ENCODE results near the gene TRAPPC12.

Gene TRAPPC12

DNA sequence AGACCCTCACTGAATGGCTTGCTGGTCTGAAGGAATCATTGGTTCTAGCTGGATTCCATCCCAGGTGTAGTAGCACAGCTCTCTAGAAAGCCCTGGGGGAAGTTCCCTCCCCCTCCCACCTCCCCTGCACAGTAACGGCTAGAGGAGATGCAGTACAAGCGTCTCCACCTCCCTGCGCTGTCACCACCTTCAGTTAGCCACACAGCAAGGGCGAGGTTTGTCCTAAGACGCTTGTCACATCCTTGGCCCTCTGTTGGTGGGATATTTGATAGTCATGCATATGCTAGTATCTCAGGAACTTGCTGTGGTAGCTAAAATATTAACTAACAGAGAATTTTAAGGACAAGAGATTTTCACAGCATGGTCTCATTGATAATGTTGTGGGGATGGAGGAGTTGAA, 19.4 kb downstream of the TRAPPC12 start:
- TF ChIP-seq, protein P1, sequence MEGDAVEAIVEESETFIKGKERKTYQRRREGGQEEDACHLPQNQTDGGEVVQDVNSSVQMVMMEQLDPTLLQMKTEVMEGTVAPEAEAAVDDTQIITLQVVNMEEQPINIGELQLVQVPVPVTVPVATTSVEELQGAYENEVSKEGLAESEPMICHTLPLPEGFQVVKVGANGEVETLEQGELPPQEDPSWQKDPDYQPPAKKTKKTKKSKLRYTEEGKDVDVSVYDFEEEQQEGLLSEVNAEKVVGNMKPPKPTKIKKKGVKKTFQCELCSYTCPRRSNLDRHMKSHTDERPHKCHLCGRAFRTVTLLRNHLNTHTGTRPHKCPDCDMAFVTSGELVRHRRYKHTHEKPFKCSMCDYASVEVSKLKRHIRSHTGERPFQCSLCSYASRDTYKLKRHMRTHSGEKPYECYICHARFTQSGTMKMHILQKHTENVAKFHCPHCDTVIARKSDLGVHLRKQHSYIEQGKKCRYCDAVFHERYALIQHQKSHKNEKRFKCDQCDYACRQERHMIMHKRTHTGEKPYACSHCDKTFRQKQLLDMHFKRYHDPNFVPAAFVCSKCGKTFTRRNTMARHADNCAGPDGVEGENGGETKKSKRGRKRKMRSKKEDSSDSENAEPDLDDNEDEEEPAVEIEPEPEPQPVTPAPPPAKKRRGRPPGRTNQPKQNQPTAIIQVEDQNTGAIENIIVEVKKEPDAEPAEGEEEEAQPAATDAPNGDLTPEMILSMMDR (IDR thresholded peaks at IDR 0.05) = no peak
- no peak for TF ChIP-seq ZFX (IDR thresholded peaks at IDR 0.05; ENCODE audit: borderline replicate concordance)

DNA sequence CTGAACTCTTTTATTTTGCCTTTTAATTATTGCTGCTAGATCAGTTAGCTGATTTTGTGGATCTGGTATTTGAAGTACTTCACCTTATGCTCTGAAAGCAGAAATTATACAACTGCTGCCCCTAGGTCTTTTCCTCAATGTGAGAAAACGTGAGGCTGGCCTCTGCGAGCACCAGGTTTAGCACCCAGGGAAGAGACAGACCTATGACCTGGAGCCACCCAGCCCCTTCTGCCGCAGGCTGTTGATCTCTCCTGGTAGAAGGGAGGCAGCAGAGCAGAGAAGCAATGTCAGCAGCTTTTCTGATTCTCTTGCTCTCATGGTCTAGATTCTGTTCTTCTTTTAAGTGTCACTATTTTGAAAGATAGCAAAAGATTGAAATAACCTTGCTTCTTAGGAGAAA, 19.9 kb downstream of the TRAPPC12 start:
- TF ChIP-seq, protein P1 (IDR thresholded peaks at IDR 0.05) = no peak
- no peak for TF ChIP-seq ZFX (IDR thresholded peaks at IDR 0.05; ENCODE audit: borderline replicate concordance)
- no peak overlapping the region for H3K27ac ChIP-seq

More for the DNA sequence above, 19.4 kb downstream of the TRAPPC12 start:
- no peak overlapping the region for H3K27ac ChIP-seq

DNA sequence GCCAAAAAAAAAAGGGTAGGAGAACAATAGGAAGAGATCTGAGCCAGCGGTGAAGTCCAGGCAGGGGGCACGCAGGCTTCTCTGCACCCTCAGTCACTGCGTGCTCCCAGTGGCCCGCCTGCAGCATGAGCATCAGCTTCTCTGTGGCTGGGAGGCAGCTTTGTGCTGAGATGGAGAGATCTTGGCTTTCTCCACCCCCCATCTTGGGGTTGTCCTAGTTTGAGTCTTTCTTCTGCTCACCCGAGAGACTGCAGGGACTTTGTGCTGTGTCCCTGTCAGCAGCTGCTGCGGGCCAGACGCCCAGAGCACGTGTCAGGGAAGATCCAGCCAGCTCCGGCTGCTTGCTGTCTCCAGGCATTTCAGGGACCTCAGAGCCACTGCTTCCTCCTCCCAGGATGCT, 20.3 kb downstream of the TRAPPC12 start:
- H3K27ac ChIP-seq = no peak overlapping the region
- no peak for TF ChIP-seq ZFX (IDR thresholded peaks at IDR 0.05; ENCODE audit: borderline replicate concordance)
- TF ChIP-seq, protein P1 (IDR thresholded peaks at IDR 0.05) = no peak

DNA sequence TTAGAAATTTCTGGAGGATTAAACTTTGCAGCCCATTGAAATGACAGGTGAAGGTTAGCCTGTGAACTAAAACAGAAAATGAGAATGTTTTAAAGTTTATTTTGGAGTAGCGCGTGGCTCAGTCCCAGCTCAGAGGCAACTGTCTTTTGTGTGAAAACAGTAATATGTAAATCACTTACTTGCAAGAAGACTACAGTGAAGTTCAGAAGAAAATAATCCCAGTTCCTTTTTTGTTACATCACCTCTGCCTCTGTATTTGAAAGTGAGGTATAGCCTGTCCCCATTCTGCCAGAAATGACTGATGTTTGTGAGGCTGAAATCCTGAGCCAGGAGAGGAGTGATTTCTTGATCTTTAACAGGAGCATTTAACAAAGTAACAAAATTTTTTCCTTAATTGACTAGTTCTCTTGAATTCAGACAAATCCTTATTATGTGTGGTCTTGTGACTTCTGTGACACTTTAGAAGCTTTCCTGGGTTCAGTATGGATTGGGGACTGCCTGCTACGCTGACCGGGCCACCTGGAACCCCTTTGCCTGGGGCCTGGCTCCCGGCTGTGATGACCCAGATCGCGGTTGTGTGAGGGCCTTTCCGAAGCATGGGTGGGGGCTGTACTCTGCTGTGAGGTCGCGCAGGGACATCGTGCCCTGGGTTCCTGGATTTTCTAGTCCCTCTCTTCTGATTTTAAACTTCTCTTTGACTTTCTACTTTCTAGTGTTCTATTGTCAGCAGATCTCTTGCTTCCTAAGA, 24.3 kb downstream of the TRAPPC12 start:
- no peak overlapping the region for H3K27ac ChIP-seq
- TF ChIP-seq, protein P1 (IDR thresholded peaks at IDR 0.05) = no peak
- TF ChIP-seq ZFX (IDR thresholded peaks at IDR 0.05; ENCODE audit: borderline replicate concordance) = no peak

DNA sequence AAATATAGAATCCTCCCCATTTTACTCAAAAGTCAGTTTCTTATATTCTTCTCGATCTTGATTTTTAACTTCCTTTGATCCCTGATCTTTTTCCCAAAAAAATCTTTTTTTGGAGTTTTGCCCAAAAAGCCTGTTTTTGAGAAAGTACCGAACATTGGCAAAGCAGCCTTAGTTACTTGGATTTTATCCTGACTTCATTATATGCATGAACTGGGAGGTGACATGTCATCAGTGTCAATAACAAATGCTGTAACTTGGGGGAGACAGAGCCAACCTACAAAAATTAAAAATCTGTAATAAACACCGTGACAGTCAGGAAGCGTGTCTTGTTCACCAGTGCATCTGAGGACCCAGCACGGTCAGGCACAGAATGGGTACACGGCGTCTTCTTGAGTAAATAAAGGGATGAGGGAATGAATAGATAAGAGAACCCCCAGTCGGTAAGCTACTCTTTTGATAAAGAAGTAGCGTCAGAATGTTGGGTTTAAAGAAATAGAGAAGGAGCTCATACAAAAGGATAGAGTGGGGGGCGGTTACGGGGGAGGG, 24.9 kb downstream of the TRAPPC12 start:
- TF ChIP-seq ZFX (IDR thresholded peaks at IDR 0.05; ENCODE audit: borderline replicate concordance) = no peak
- TF ChIP-seq, protein P1 (IDR thresholded peaks at IDR 0.05) = no peak
- H3K27ac ChIP-seq = no peak overlapping the region

DNA sequence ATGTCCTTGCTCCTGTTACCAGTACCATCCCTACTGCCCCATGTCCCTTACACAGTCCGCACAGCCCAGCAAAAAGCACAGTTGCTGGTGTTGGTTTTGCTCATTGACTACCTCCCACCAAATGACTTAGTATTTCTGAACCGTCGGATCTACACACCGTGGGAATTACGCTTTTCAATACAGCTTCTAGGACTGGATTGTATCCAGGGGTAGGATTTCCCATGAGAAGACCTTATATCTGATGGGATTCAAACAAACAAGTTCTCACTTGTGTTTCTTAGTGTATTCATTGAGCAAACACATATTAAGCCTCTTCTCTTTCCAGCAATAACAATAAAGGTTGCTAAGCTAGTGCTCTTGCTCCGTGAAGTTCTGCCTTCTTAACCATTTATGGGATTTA, 25.8 kb downstream of the TRAPPC12 start:
- H3K27ac ChIP-seq = no peak overlapping the region
- no peak for TF ChIP-seq ZFX (IDR thresholded peaks at IDR 0.05; ENCODE audit: borderline replicate concordance)
- TF ChIP-seq, protein P1 (IDR thresholded peaks at IDR 0.05) = no peak

DNA sequence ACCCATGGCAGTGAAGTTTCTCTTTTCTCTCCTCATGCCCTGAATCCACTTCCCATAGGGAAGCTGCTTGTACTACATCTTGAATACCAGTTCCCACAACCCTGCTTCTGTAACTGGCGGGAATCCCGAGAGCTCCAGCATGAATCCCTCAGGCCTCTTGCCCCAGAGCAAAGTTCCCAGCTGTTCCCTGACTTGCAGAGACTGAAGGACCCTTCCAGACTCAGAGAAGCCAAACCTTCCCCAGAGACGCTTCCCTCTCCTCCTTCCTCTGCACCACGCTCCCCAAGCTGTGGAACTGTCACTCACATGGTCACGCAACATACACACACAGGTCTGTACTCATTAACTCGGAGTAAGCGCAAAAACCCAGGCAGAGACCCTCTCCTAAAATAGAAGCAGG, 26.4 kb downstream of the TRAPPC12 start:
- no peak overlapping the region for H3K27ac ChIP-seq
- TF ChIP-seq ZFX (IDR thresholded peaks at IDR 0.05; ENCODE audit: borderline replicate concordance) = no peak
- TF ChIP-seq, protein P1 (IDR thresholded peaks at IDR 0.05) = no peak

Data from 22Rv1 (cell line).